Suprapubic skin (tissue), 4 donors: ENCODE results near the gene ZACN. TPM values are rescaled to one million over a fixed set of nuclear protein-coding genes. Genes with fewer than 3 reads are reported as not detected.
"Not testable (repeated sequence)": the region's sequence is repeated elsewhere in the genome, so short reads cannot be mapped to it uniquely, and the experiment has no call there.

Experiments
- DNase-seq, 2 donors: peaks; one replicate each; pipeline ENCODE4 v3.0.0-alpha.2; 2019; ENCODE audit warnings: low spot score in 2 of 2
- H3K27ac ChIP-seq: fragments of 200-600 bp; sonication (generic); one replicate; pipeline ENCODE4 v1.5.1; 2019
- H3K27me3 ChIP-seq: fragments of 200-600 bp; sonication (generic); one replicate; pipeline ENCODE4 v1.5.1; 2019
- H3K36me3 ChIP-seq: fragments of 200-600 bp; sonication (generic); one replicate; pipeline ENCODE4 v1.5.1; 2019
- H3K4me1 ChIP-seq: fragments of 200-600 bp; sonication (generic); one replicate; pipeline ENCODE4 v1.5.1; 2019
- H3K4me3 ChIP-seq: fragments of 200-600 bp; sonication (generic); one replicate; pipeline ENCODE4 v1.5.1; 2019; ENCODE audit warnings: mild to moderate bottlenecking
- H3K9me3 ChIP-seq: fragments of 200-600 bp; sonication (generic); one replicate; pipeline ENCODE4 v1.5.1; 2019
- EP300 ChIP-seq: sonication (generic); formaldehyde crosslinking; IDR thresholded peaks from one replicate; pipeline ENCODE4 v1.6.1; 2017; ENCODE audit warnings: antibody characterized with exemption
- POLR2A ChIP-seq, 2 donors: fragments of 450-650 bp; IDR thresholded peaks; one replicate each; pipeline ENCODE4 v1.6.1; 2017; ENCODE audit warnings: antibody characterized with exemption in 2 of 2, mild to moderate bottlenecking in 2 of 2, moderate library complexity in 2 of 2
- POLR2AphosphoS5 ChIP-seq, 3 donors: sonication (generic); formaldehyde crosslinking; IDR thresholded peaks; one replicate each; pipeline ENCODE4 v1.6.1; 2017; ENCODE audit warnings: antibody characterized with exemption in 3 of 3
- WGBS: methylation state at CpG from one replicate; pipeline ENCODE4 v1.1.5; 2018; 5-methylcytosine and 5-hydroxymethylcytosine counted together
- total RNA-seq, 4 donors: library from RNA; depleted of rRNA; stranded (reverse); fragments of >200 nt; gene quantifications; one replicate each; pipeline ENCODE4 v1.1.0, GENCODE V29; 2016
- TF ChIP-seq, protein P1 (sequence below), 2 donors: fragments of 200-600 bp in 1 of 2; fragments of 450-650 bp in 1 of 2; sonication (generic) in 1 of 2; IDR thresholded peaks; one replicate each; pipeline ENCODE4 v1.5.1; 2016 to 2019; ENCODE audit warnings: antibody characterized with exemption in 2 of 2, mild to moderate bottlenecking in 1 of 2, moderate library complexity in 1 of 2

Gene ZACN
- total RNA-seq, 4 donors from 2014 or later = not detected

GRCh38 chr17:76050538-76051467, 28.2 kb upstream of the ZACN start:
- H3K36me3 ChIP-seq = peaks cover 72% of the 10 kb centered on the region
- no peaks in the 10 kb centered on the region for H3K27me3 ChIP-seq
- WGBS = 73% methylated on average over 11 of the region's 11 CpGs
- no peak for DNase-seq
- H3K4me1 ChIP-seq = peaks cover 43% of the 10 kb centered on the region
- H3K9me3 ChIP-seq = no peaks in the 10 kb centered on the region
- no peak for TF ChIP-seq POLR2A (IDR thresholded peaks at IDR 0.05)
- TF ChIP-seq EP300 = no peak
- TF ChIP-seq POLR2AphosphoS5 (IDR thresholded peaks at IDR 0.05) = no peak
- H3K4me3 ChIP-seq = no peak overlapping the region
- peak overlapping the region; percentile 67 for H3K27ac ChIP-seq

DNA sequence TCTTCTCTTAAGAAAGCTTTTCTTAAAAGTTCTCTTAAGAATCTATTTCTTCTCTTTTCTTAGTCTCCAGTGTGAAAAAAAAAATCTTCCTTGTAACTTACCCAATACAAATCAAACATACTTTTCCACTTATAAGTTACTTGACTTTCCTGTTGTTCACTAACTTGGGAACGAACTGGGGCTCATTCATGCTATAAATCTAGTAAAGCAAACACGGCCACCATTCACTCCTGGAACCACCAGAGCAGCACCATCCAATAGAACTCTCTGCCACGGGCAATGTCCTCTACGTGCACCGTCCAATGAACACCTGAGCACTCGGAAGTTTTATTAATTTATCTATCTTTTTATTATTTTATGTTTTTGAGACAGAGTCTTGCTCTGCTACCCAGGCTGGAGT, 27.4 kb upstream of the ZACN start:
- no peak for DNase-seq
- Histone ChIP-seq H3K4me3 (no peak overlapping the region), H3K27me3 (no peaks in the 10 kb centered on the region), H3K4me1 (peaks cover 51% of the 10 kb centered on the region), H3K27ac (no peak overlapping the region), H3K36me3 (peaks cover 72% of the 10 kb centered on the region), H3K9me3 (no peaks in the 10 kb centered on the region)
- 81% methylated on average over 6 of the region's 6 CpGs for WGBS
- TF ChIP-seq EP300 = no peak
- TF ChIP-seq POLR2AphosphoS5 (IDR thresholded peaks at IDR 0.05) = no peak

DNA sequence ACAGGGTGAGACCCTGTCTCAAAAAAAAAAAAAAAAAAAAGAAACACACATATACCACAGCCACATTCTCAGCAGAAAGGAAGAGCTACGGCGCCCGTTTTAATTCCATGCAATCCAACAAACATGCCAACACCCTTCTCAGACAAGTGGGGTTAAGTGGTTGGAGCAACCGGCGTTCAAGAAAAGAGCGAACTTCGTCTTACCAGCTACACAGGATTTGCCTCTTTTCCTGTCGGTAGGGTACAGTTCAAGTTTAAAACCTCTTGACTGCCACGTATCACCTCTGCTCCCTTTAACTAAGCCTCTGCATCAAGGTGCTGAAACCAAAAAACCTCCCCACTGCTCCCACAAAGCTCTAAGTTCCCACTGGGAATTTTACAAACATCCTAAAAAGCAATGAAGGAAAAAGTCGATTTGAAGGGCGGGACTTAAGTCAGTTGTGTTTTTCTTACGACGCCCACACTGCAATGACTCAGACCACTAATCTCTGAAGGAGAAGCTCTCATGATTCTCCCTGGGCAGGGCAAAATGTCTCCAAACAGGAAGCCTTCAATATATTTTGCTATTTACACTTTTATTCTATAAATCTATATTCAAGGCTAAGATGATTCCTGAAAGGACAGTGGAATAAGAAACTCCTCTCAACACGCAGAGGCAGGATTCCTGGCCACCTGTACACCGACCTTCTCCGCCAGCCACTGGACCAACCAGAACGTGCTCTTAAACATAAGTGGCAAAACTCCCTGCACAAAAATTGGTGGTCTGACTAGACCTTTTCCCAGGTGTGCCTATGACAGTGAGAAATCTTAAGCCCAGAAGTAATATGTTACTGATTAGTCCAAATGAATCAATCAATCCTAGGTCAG, 25.5 kb upstream of the ZACN start:
- Histone ChIP-seq H3K9me3 (no peaks in the 10 kb centered on the region), H3K27me3 (no peaks in the 10 kb centered on the region), H3K4me3 (peak overlapping the region; percentile 10), H3K27ac (peak overlapping the region; percentile 85), H3K4me1 (peaks cover 57% of the 10 kb centered on the region), H3K36me3 (peaks cover 72% of the 10 kb centered on the region)
- 58% methylated on average over 17 of the region's 17 CpGs for WGBS
- DNase-seq = no peak
- TF ChIP-seq EP300 (no peak), POLR2A (IDR thresholded peaks at IDR 0.05) (no peak), POLR2AphosphoS5 (IDR thresholded peaks at IDR 0.05) (no peak)
- TF ChIP-seq, protein P1, sequence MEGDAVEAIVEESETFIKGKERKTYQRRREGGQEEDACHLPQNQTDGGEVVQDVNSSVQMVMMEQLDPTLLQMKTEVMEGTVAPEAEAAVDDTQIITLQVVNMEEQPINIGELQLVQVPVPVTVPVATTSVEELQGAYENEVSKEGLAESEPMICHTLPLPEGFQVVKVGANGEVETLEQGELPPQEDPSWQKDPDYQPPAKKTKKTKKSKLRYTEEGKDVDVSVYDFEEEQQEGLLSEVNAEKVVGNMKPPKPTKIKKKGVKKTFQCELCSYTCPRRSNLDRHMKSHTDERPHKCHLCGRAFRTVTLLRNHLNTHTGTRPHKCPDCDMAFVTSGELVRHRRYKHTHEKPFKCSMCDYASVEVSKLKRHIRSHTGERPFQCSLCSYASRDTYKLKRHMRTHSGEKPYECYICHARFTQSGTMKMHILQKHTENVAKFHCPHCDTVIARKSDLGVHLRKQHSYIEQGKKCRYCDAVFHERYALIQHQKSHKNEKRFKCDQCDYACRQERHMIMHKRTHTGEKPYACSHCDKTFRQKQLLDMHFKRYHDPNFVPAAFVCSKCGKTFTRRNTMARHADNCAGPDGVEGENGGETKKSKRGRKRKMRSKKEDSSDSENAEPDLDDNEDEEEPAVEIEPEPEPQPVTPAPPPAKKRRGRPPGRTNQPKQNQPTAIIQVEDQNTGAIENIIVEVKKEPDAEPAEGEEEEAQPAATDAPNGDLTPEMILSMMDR (IDR thresholded peaks at IDR 0.05) = no peak

- DNase-seq = no peak
- no peaks in the 10 kb centered on the region for H3K9me3 ChIP-seq
- peak overlapping the region; percentile 85 for H3K27ac ChIP-seq
- H3K4me1 ChIP-seq = peaks cover 57% of the 10 kb centered on the region
- H3K4me3 ChIP-seq = no peak overlapping the region
- H3K36me3 ChIP-seq = peaks cover 72% of the 10 kb centered on the region
- WGBS = 88% methylated on average over 4 of the region's 4 CpGs
- no peaks in the 10 kb centered on the region for H3K27me3 ChIP-seq
- TF ChIP-seq POLR2A (IDR thresholded peaks at IDR 0.05) (no peak), POLR2AphosphoS5 (IDR thresholded peaks at IDR 0.05) (no peak), EP300 (no peak)
- TF ChIP-seq, protein P1 (IDR thresholded peaks at IDR 0.05) = no peak
Measured at GRCh38 chr17:76054112-76054476, 24.9 kb upstream of the ZACN start.

DNA sequence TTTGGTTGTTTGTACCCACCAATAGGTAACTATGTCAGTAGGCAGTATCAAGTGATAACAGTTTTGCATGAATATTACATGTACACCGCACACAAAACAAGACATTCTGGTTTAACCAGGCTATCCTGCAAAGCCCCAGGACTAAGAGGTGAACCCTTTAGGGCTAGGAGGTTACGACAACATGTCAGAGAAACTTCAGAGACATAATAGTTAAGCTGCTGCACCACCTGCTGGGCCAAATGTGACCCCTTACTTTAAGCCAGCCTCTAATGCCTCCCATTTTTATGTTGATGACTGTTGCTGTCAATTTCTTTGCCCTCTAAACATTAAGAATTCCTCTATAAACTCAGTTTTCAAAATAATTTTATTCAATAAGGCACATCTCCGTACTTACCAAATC, 22.1 kb upstream of the ZACN start:
- H3K27ac ChIP-seq = no peak overlapping the region
- 58% methylated on average over 3 of the region's 3 CpGs for WGBS
- H3K9me3 ChIP-seq = no peaks in the 10 kb centered on the region
- no peaks in the 10 kb centered on the region for H3K27me3 ChIP-seq
- TF ChIP-seq, protein P1 (IDR thresholded peaks at IDR 0.05) = peak in 1 of 2 donors; percentile 27
- TF ChIP-seq POLR2A (IDR thresholded peaks at IDR 0.05) = no peak
- TF ChIP-seq POLR2AphosphoS5 (IDR thresholded peaks at IDR 0.05) = peak in 1 of 3 donors; percentile 70
- no peak for TF ChIP-seq EP300
- peaks cover 85% of the 10 kb centered on the region for H3K36me3 ChIP-seq
- peaks cover 34% of the 10 kb centered on the region for H3K4me1 ChIP-seq
- H3K4me3 ChIP-seq = no peak overlapping the region
- no peak for DNase-seq

GRCh38 chr17:76058264-76058663, 20.7 kb upstream of the ZACN start:
- H3K9me3 ChIP-seq, H3K27ac ChIP-seq, H3K4me3 ChIP-seq, DNase-seq, H3K27me3 ChIP-seq: not testable (repeated sequence)
- WGBS = 90% methylated on average over 6 of the region's 6 CpGs
- Histone ChIP-seq H3K4me1 (peaks cover 29% of the 10 kb centered on the region), H3K36me3 (peaks cover 89% of the 10 kb centered on the region)
